ENCODE data around the gene NKPD1. TPM values are rescaled to one million over a fixed set of nuclear protein-coding genes. Genes with fewer than 3 reads are reported as not detected.
A peak's percentile ranks its signal among the peaks of the same experiment; 100 is the strongest.

The NKPD1 gene
- total RNA-seq, 2 donors from 2014 or later: not detected

DNA sequence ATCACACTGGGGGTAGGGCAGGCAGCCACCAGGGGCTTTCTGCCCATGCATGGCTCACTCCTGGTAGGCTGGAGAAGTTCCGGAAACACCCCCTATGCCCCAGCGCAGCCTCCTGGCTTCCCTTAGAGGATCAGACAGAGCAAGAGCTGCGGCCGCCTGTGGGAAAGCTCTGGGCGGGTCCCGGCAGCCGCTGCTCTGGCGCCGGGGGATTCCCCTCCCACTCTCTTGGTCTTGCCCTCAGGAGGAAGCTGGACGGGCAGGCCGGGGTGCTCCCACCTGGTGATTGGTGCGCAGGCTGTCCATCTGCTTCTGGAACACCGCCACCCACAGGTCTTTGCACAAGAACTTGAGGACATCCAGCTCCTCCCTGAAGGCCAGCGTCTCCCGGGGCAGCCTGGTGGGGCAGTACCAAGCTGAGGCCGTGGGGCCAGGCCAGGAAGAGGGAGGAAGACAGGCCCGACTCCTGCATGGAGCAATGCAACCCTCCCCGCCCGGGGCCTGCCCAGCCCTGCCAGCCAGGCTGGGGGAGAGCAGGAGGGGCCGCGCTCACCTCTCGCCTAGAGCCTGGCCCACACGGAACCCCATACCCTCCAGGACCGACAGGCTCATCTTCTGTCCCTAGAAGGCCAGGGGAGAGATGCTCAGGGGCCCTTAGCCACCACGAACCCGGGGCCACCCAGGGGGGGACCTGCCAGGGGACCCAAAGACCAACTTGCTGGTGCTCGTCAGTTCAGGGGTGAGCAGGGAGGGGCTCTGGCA, 4.0 kb upstream of the NKPD1 start:
- Histone ChIP-seq H3K27ac (no peak overlapping the region), H3K36me3 (replicated peaks in 1 of 2; ENCODE audit: insufficient read depth in 1 of 2, low read depth in 2 of 2) (no peaks in the 10 kb centered on the region), H3K4me1 (peaks cover 15% of the 10 kb centered on the region), H3K27me3 (no peaks in the 10 kb centered on the region), H3K9me3 (no peaks in the 10 kb centered on the region), H3K4me3 (no peak overlapping the region)
- WGBS, 2 donors: 32 to 100% methylated on average over 1 to 25 of the region's 27 CpGs
- TF ChIP-seq, protein P1, sequence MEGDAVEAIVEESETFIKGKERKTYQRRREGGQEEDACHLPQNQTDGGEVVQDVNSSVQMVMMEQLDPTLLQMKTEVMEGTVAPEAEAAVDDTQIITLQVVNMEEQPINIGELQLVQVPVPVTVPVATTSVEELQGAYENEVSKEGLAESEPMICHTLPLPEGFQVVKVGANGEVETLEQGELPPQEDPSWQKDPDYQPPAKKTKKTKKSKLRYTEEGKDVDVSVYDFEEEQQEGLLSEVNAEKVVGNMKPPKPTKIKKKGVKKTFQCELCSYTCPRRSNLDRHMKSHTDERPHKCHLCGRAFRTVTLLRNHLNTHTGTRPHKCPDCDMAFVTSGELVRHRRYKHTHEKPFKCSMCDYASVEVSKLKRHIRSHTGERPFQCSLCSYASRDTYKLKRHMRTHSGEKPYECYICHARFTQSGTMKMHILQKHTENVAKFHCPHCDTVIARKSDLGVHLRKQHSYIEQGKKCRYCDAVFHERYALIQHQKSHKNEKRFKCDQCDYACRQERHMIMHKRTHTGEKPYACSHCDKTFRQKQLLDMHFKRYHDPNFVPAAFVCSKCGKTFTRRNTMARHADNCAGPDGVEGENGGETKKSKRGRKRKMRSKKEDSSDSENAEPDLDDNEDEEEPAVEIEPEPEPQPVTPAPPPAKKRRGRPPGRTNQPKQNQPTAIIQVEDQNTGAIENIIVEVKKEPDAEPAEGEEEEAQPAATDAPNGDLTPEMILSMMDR (IDR thresholded peaks at IDR 0.05): no peak
- no peak for TF ChIP-seq POLR2A (IDR thresholded peaks at IDR 0.05)
- DNase-seq: peak; percentile 34 to 59 (median 55)
- intact Hi-C loops (cut with DNase I): no loop called here
- ATAC-seq: peak; percentile 27

DNA sequence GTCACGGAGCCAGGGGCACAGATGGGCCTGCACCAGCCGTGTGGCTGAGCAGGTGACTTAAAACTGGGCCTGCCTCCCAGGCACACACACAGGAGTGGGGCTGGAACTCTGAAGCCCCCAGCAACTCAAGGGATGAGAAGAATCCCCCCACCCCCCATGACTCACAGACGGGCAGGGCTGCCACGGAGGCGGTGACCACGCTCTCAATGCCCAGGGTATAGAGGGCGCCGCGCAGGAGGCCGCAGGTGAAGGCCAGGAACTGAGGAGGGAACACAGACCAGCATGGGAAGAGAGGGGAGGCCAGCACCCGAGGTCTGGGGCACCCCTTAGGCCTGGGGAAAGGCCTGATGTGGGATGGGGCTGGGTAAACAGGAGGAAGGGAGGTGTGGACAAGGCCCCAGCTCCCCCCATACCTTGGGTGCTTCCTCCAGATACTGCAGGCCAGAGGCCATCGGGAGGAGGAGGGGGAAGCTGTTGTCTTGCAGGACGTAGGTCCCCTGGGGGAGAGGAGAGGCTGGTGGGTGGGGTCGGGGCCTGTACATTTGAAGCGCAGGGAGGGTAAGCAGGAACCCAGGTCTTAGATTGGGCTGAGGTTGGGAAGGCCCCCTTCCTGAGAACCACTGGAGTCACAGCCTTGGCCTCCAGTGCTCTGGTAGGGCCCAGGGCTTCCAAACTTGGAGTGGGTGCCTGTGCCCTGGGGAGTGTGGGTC, 3.1 kb upstream of the NKPD1 start:
- intact Hi-C loops (cut with DNase I): no loop called here
- Histone ChIP-seq H3K4me1 (peaks cover 15% of the 10 kb centered on the region), H3K9me3 (no peaks in the 10 kb centered on the region), H3K27me3 (no peaks in the 10 kb centered on the region), H3K4me3 (no peak overlapping the region), H3K27ac (no peak overlapping the region), H3K36me3 (replicated peaks in 1 of 2; ENCODE audit: insufficient read depth in 1 of 2, low read depth in 2 of 2) (no peaks in the 10 kb centered on the region)
- TF ChIP-seq, protein P1 (IDR thresholded peaks at IDR 0.05): no peak
- TF ChIP-seq POLR2A (IDR thresholded peaks at IDR 0.05): no peak
- no peak for DNase-seq
- no peak for ATAC-seq
- 70 to 78% methylated on average over 13 to 15 of the region's 15 CpGs for WGBS, 2 donors

DNA sequence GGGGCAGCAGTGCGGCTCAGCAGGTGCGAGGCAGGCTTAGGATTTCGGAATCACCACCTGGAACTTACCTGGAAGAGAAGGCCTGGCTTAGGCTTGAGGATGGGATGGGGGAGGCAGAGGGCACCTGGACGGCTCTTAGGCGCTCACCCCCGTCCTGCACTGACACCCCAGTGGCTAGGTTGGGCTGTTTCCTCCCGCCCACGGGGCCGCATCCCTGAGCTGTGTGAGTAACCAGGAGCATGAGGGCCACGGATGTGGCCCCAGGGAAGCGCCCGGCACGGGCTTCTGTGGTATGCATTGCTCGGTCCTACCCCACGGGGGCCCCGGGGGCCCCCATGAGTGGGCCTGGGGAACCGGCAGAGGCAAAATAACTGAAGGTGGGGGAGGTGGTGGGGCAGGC, 2.4 kb upstream of the NKPD1 start:
- ATAC-seq (no peak), DNase-seq (no peak)
- no peak overlapping the region for H3K27ac ChIP-seq

DNA sequence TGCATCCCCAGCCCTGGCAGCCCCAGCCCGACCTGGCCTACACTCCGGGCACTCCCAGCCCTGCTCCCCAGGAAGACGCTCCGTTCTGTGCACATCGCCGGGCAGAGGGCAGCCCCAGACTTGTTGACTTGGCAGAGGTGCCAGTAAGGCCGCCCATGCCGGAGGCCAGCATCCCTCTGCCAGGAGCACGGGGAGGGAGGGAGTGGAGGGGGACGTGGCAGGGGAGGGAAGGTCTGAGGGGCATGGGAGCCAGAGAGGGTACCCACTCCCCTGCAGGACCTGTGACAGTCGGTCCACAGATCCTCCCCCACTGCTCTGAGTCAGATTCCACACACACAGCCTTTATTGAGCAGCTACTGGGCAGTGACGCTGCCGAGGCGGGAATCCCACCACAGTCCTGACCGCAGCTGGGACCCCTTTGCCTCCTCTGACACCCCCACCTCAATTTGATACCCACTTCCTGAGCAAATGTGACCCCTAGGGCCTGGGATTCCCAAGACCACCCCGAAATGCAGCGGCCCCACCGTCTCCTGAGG, 1.9 kb upstream of the NKPD1 start:
- no peaks in the 10 kb centered on the region for H3K27me3 ChIP-seq
- DNase-seq: no peak
- H3K27ac ChIP-seq: no peak overlapping the region
- intact Hi-C loops (cut with DNase I): no loop called here
- TF ChIP-seq, protein P1 (IDR thresholded peaks at IDR 0.05): no peak
- no peak for TF ChIP-seq POLR2A (IDR thresholded peaks at IDR 0.05)
- no peak for ATAC-seq
- no peak overlapping the region for H3K4me3 ChIP-seq
- 61 to 75% methylated on average over 5 to 18 of the region's 18 CpGs for WGBS, 2 donors
- no peaks in the 10 kb centered on the region for H3K9me3 ChIP-seq
- no peaks in the 10 kb centered on the region for H3K36me3 ChIP-seq (replicated peaks in 1 of 2; ENCODE audit: insufficient read depth in 1 of 2, low read depth in 2 of 2)
- H3K4me1 ChIP-seq: peaks cover 15% of the 10 kb centered on the region

More for the DNA sequence above, 2.4 kb upstream of the NKPD1 start:
- TF ChIP-seq, protein P1 (IDR thresholded peaks at IDR 0.05): no peak
- no peak for TF ChIP-seq POLR2A (IDR thresholded peaks at IDR 0.05)
- Histone ChIP-seq H3K4me3 (no peak overlapping the region), H3K4me1 (peaks cover 15% of the 10 kb centered on the region), H3K9me3 (no peaks in the 10 kb centered on the region), H3K36me3 (replicated peaks in 1 of 2; ENCODE audit: insufficient read depth in 1 of 2, low read depth in 2 of 2) (no peaks in the 10 kb centered on the region), H3K27me3 (no peaks in the 10 kb centered on the region)
- 84% methylated on average over 17 of the region's 17 CpGs; no CpG with 5 or more reads in 1 of the 2 donors for WGBS, 2 donors
- intact Hi-C loops (cut with DNase I): no loop called here

Measured in body of pancreas (tissue), 4 donors.